PC-9 (cell line): Measurements from ENCODE around the gene CTIF.

Experiments used
- EZH2 ChIP-seq: fragments of 200-600 bp; sonication (generic); IDR thresholded peaks from 2 replicates; pipeline ENCODE4 v1.8.0; 2017; ENCODE audit warnings: antibody characterized with exemption, low read depth
- TF ChIP-seq, protein P1 (sequence below): fragments of 200-600 bp; sonication (generic); conservative IDR thresholded peaks from 2 replicates; pipeline ENCODE4 v1.6.1; 2017; ENCODE audit warnings: mixed run types, antibody characterized with exemption, mild to moderate bottlenecking, moderate library complexity

DNA sequence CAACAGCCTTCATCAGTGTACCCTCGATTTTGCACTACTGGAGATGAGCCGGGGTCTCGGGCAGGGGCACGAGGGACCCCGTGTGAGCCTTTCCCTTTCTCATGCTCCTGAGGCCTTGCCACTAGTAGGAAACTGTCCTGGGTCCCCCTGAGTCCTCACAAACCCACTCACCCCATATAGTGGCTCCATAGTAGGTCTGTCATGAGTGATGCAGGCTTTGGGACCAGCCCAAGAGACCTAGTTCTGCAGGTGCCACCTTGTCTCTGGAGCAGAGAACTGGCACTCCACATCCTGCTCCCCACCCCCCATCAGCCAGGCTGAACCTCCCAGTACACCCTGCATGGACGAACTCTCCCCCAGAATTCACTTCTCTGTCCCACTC lies 224.9 kb downstream of the CTIF start:
- TF ChIP-seq, protein P1, sequence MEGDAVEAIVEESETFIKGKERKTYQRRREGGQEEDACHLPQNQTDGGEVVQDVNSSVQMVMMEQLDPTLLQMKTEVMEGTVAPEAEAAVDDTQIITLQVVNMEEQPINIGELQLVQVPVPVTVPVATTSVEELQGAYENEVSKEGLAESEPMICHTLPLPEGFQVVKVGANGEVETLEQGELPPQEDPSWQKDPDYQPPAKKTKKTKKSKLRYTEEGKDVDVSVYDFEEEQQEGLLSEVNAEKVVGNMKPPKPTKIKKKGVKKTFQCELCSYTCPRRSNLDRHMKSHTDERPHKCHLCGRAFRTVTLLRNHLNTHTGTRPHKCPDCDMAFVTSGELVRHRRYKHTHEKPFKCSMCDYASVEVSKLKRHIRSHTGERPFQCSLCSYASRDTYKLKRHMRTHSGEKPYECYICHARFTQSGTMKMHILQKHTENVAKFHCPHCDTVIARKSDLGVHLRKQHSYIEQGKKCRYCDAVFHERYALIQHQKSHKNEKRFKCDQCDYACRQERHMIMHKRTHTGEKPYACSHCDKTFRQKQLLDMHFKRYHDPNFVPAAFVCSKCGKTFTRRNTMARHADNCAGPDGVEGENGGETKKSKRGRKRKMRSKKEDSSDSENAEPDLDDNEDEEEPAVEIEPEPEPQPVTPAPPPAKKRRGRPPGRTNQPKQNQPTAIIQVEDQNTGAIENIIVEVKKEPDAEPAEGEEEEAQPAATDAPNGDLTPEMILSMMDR = no peak
- no peak for TF ChIP-seq EZH2
